H1 (cell line): Measurements from ENCODE around the gene ITPR1. TPM values are rescaled to one million over a fixed set of nuclear protein-coding genes. Genes with fewer than 3 reads are reported as not detected.

ENCODE experiments used
- CTCF ChIA-PET: fragments of 300-600 bp; sonication (Branson Sonifier 250); formaldehyde crosslinking; loops from one replicate; lab custom pipeline; 2021; ENCODE audit not compliant: partially characterized antibody; lab: Charles Lee
- POLR2A ChIA-PET: fragments of 300-600 bp; sonication (Branson Sonifier 250); formaldehyde crosslinking; loops from one replicate; lab custom pipeline; 2021; ENCODE audit warnings: inconsistent platforms; ENCODE audit not compliant: partially characterized antibody; lab: Charles Lee
- DNase-seq, 2 experiments: peaks; one replicate each; pipeline versions ENCODE4 v3.0.0 to v3.0.0-alpha.2; 2010 to 2022; ENCODE audit warnings: low spot score in 2 of 2, low read depth in 1 of 2, mixed read lengths in 1 of 2
- FAIRE-seq: peaks from 2 replicates; lab custom pipeline; 2011; peaks lifted over from hg19 to GRCh38; lab: Jason Lieb, UNC
- H2AFZ ChIP-seq: 2 replicates; pipeline ENCODE4 v1.8.1; 2012; ENCODE audit warnings: low read length, inconsistent platforms
- H2AK5ac ChIP-seq: 2 replicates; pipeline ENCODE4 v1.6.1; 2013; ENCODE audit warnings: low read depth, low read length
- H2BK120ac ChIP-seq: replicated peaks from 2 replicates; pipeline ENCODE3; 2013; ENCODE audit warnings: low read depth, low read length, inconsistent platforms
- H2BK12ac ChIP-seq: 2 replicates; pipeline ENCODE4 v1.6.1; 2013; ENCODE audit warnings: low read depth, low read length
- H2BK15ac ChIP-seq: 2 replicates; pipeline ENCODE4 v1.6.1; 2013; ENCODE audit warnings: low read length
- H2BK20ac ChIP-seq: 2 replicates; pipeline ENCODE4 v1.6.1; 2013; ENCODE audit warnings: low read length
- H2BK5ac ChIP-seq: 2 replicates; pipeline ENCODE4 v1.6.1; 2013; ENCODE audit warnings: low read depth, low read length
- H3K14ac ChIP-seq: 2 replicates; pipeline ENCODE4 v1.6.1; 2013; ENCODE audit warnings: inconsistent platforms; ENCODE audit not compliant: insufficient read length
- H3K18ac ChIP-seq: 2 replicates; pipeline ENCODE4 v1.6.1; 2013; ENCODE audit warnings: low read length; ENCODE audit errors: extremely low read depth
- H3K23ac ChIP-seq: 2 replicates; pipeline ENCODE4 v1.6.1; 2013; ENCODE audit warnings: inconsistent platforms; ENCODE audit not compliant: insufficient read length
- H3K23me2 ChIP-seq: 2 replicates; pipeline ENCODE4 v1.6.1; 2013; ENCODE audit warnings: low read depth, low read length
- H3K27ac ChIP-seq: 2 replicates; pipeline ENCODE4 v1.6.1; 2011; ENCODE audit warnings: low read depth, low read length, inconsistent platforms
- H3K27me3 ChIP-seq, 4 experiments: replicated peaks in 1 of 4; 1 replicate in 1 of 4; 2 replicates in 3 of 4; pipeline versions ENCODE4 v1.6.1 to v1.8.1; 2011 to 2013; ENCODE audit warnings: low read length in 3 of 4, mild to moderate bottlenecking in 3 of 4, inconsistent platforms in 2 of 4, mixed read lengths in 2 of 4, moderate library complexity in 1 of 4; ENCODE audit not compliant: control insufficient read depth in 3 of 4, insufficient read depth in 3 of 4; ENCODE audit errors: extremely low read depth in 1 of 4
- H3K36me3 ChIP-seq, 4 experiments: 2 replicates each; pipeline versions ENCODE4 v1.6.1 to v1.8.1; 2011 to 2013; ENCODE audit warnings: mild to moderate bottlenecking in 4 of 4, low read length in 3 of 4, moderate library complexity in 2 of 4, control low read depth in 1 of 4, inconsistent platforms in 1 of 4; ENCODE audit not compliant: insufficient read depth in 4 of 4, control insufficient read depth in 2 of 4
- H3K4ac ChIP-seq: replicated peaks from 2 replicates; pipeline ENCODE3; 2013; ENCODE audit warnings: low read length, low read depth, mixed read lengths, inconsistent platforms; ENCODE audit not compliant: insufficient read length
- H3K4me1 ChIP-seq, 4 experiments: replicated peaks in 1 of 4; 1 replicate in 1 of 4; 2 replicates in 3 of 4; pipeline versions ENCODE4 v1.6.1 to v1.8.1; 2011 to 2013; ENCODE audit warnings: low read length in 3 of 4, inconsistent platforms in 2 of 4, mixed read lengths in 1 of 4; ENCODE audit not compliant: insufficient read depth in 4 of 4, control insufficient read depth in 3 of 4
- H3K4me2 ChIP-seq, 2 experiments: 2 replicates each; pipeline versions ENCODE4 v1.6.1 to v1.8.1; 2011 to 2013; ENCODE audit warnings: low read depth in 2 of 2, low read length in 2 of 2, control low read depth in 1 of 2, inconsistent platforms in 1 of 2, mild to moderate bottlenecking in 1 of 2; ENCODE audit not compliant: insufficient read depth in 1 of 2
- H3K4me3 ChIP-seq, 4 experiments: fragments of 200-600, 300-600 bp in 1 of 4; sonication (generic), shearing (Covaris generic), sonication (Bioruptor Twin) in 1 of 4; 2 replicates each; pipeline versions ENCODE4 v1.5.1 to v1.8.1; 2011 to 2016; ENCODE audit warnings: low read length in 4 of 4, low read depth in 3 of 4, control low read depth in 2 of 4, inconsistent platforms in 2 of 4, mild to moderate bottlenecking in 2 of 4, mixed read lengths in 1 of 4, moderate library complexity in 1 of 4; ENCODE audit not compliant: insufficient read depth in 2 of 4; ENCODE audit errors: extremely low read depth in 1 of 4
- H3K56ac ChIP-seq: replicated peaks from 2 replicates; pipeline ENCODE3; 2013; ENCODE audit warnings: low read depth, mild to moderate bottlenecking, mixed read lengths, low read length, inconsistent platforms; ENCODE audit not compliant: insufficient read length
- H3K79me1 ChIP-seq: 2 replicates; pipeline ENCODE4 v1.6.1; 2013; ENCODE audit warnings: low read depth, low read length, control low read depth
- H3K79me2 ChIP-seq, 2 experiments: 2 replicates each; pipeline versions ENCODE4 v1.6.1 to v1.8.1; 2012 to 2013; ENCODE audit warnings: low read length in 2 of 2, mild to moderate bottlenecking in 2 of 2, inconsistent platforms in 1 of 2; ENCODE audit not compliant: insufficient read depth in 2 of 2, control insufficient read depth in 1 of 2
- H3K9ac ChIP-seq, 4 experiments: replicated peaks in 1 of 4; 1 replicate in 1 of 4; 2 replicates in 3 of 4; pipeline versions ENCODE4 v1.6.1 to v1.8.1; 2011 to 2013; ENCODE audit warnings: low read depth in 3 of 4, low read length in 3 of 4, control low read depth in 2 of 4, mild to moderate bottlenecking in 2 of 4, moderate library complexity in 2 of 4, inconsistent platforms in 1 of 4; ENCODE audit errors: extremely low read depth in 1 of 4
- H3K9me3 ChIP-seq, 2 experiments: 2 replicates each; pipeline versions ENCODE4 v1.6.1 to v1.8.1; 2012 to 2013; ENCODE audit warnings: mild to moderate bottlenecking in 2 of 2, moderate library complexity in 2 of 2, control low read depth in 1 of 2, inconsistent platforms in 1 of 2, low read depth in 1 of 2, low read length in 1 of 2, mixed read lengths in 1 of 2; ENCODE audit not compliant: insufficient read depth in 2 of 2
- H4K20me1 ChIP-seq, 2 experiments: replicated peaks in 1 of 2; 2 replicates each; pipeline versions ENCODE3 to v1.8.1; 2011 to 2013; ENCODE audit warnings: inconsistent platforms in 2 of 2, low read length in 2 of 2, mild to moderate bottlenecking in 1 of 2; ENCODE audit not compliant: insufficient read depth in 2 of 2, control insufficient read depth in 1 of 2
- H4K5ac ChIP-seq: 2 replicates; pipeline ENCODE4 v1.6.1; 2013; ENCODE audit warnings: low read length, low read depth, mixed read lengths, inconsistent platforms; ENCODE audit not compliant: insufficient read length
- H4K8ac ChIP-seq: 2 replicates; pipeline ENCODE4 v1.8.0; 2013; ENCODE audit warnings: mild to moderate bottlenecking, moderate library complexity, low read length, inconsistent platforms; ENCODE audit not compliant: insufficient read depth; ENCODE audit errors: extremely low read depth
- H4K91ac ChIP-seq: replicated peaks from 2 replicates; pipeline ENCODE3; 2013; ENCODE audit warnings: low read length, mixed read lengths, inconsistent platforms; ENCODE audit not compliant: insufficient read length
- BRCA1 ChIP-seq: IDR thresholded peaks from 2 replicates; pipeline ENCODE4 v1.6.1; 2012; ENCODE audit warnings: low read depth, low read length, improper control_type of control experiment
- CBX8 ChIP-seq: fragments of 300-800, 300-1000 bp; sonication (generic); IDR thresholded peaks from 2 replicates; pipeline ENCODE4 v1.7.1; 2016; ENCODE audit warnings: low read depth, low read length, borderline replicate concordance
- EGR1 ChIP-seq: IDR thresholded peaks from 2 replicates; pipeline ENCODE4 v1.6.1; 2011; ENCODE audit warnings: low read depth, low read length, borderline replicate concordance
- KDM1A ChIP-seq: fragments of 200-600, 300-600 bp; sonication (generic); IDR thresholded peaks from 2 replicates; pipeline ENCODE4 v1.7.1; 2016; ENCODE audit warnings: mild to moderate bottlenecking, low read length, borderline replicate concordance
- KDM5A ChIP-seq: fragments of 200-600 bp; IDR thresholded peaks from 2 replicates; pipeline ENCODE4 v1.7.1; 2012; ENCODE audit warnings: mild to moderate bottlenecking, low read length, inconsistent platforms, mixed read lengths
- POU5F1 ChIP-seq: IDR thresholded peaks from 2 replicates; pipeline ENCODE4 v1.6.1; 2011; ENCODE audit warnings: low read depth, mild to moderate bottlenecking, low read length, moderate library complexity
- RAD21 ChIP-seq, 2 experiments: IDR thresholded peaks in 1 of 2; conservative IDR thresholded peaks in 1 of 2; 2 replicates each; pipeline ENCODE4 v1.6.1; 2011; ENCODE audit warnings: low read depth in 2 of 2, low read length in 2 of 2, improper control_type of control experiment in 1 of 2, inconsistent platforms in 1 of 2, mild to moderate bottlenecking in 1 of 2, moderate library complexity in 1 of 2
- SIX5 ChIP-seq: IDR thresholded peaks from 2 replicates; pipeline ENCODE4 v1.6.1; 2011; ENCODE audit warnings: mild to moderate bottlenecking, low read depth, low read length
- TEAD4 ChIP-seq: IDR thresholded peaks from 2 replicates; pipeline ENCODE4 v1.6.1; 2012; ENCODE audit warnings: low read depth, low read length, inconsistent platforms, mixed read lengths
- whole genome bisulfite sequencing, 2 experiments: shearing (Covaris generic) in 1 of 2; methylation state at CpG; one replicate each; pipeline versions ENCODE4 v1.1.6 to v1.1.7; 2013 to 2015; ENCODE audit warnings: low lambda C conversion rate in 2 of 2, mixed read lengths in 2 of 2, inconsistent platforms in 1 of 2, low coverage in 1 of 2, missing lambda C conversion rate in 1 of 2; ENCODE audit not compliant: insufficient replicate concordance in 2 of 2, insufficient coverage in 1 of 2, insufficient read length in 1 of 2; ENCODE audit errors: extremely low coverage in 1 of 2, missing lambda C conversion rate in 1 of 2; 5-methylcytosine and 5-hydroxymethylcytosine counted together
- polyA plus RNA-seq, 7 experiments: library from polyadenylated mRNA; depleted of rRNA in 3 of 7; stranded (reverse) in 5 of 7; unstranded in 2 of 7; fragments of >200 nt in 5 of 7; fragments of 200-250 nt in 2 of 7; gene quantifications; 1 replicate in 5 of 7; 2 replicates in 1 of 7; 4 replicates in 1 of 7; pipeline versions ENCODE4 v1.2.1 to v1.2.3, GENCODE V29; 2011 to 2013; ENCODE audit warnings: missing spikeins in 2 of 7, mixed read lengths in 2 of 7
- total RNA-seq: library from RNA; stranded (reverse); fragmentation: NEBNext Ultra II Directional; extraction: Animal tissue kit (Norgen Biotek cat#: 25700); gene quantifications from 2 replicates; pipeline ENCODE4 v1.2.1, GENCODE V29; 2021
- TF ChIP-seq, protein P1 (sequence below): IDR thresholded peaks from 2 replicates; pipeline ENCODE4 v1.6.1; 2012; ENCODE audit warnings: inconsistent platforms
- TF ChIP-seq, protein P2 (sequence below): IDR thresholded peaks from 2 replicates; pipeline ENCODE4 v1.6.1; 2012; ENCODE audit warnings: inconsistent platforms
- TF ChIP-seq, protein P3 (sequence below): IDR thresholded peaks from 2 replicates; pipeline ENCODE4 v1.6.1; 2012; ENCODE audit warnings: low read length, inconsistent platforms

The ITPR1 gene
- total and polyA plus RNA-seq, 2 of the 8 experiments (the other 6 are each of a cell fraction or from before 2014, with no cell fraction given) = 2.5 to 16.3 TPM

DNA sequence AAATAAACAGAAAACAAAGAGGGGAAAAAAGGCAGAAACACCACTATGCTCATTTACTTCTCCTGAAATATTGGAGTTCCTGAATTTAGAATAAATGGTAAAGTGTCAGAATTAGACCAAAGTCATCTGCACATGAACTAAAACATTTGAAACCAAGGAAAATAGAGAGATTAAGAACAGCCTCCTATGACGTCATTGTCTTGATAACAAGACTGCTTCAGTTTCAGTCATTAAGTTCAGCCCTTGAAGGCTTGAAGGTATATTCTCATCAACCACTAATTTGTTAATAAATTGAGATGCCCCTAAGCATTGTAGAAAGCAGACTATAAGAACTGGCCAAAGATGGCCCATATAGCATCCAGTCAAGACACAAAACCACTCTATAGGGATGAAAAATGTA lies 28.6 kb upstream of the ITPR1 start:
- Histone ChIP-seq H2AFZ (no peak overlapping the region), H2BK5ac (no peak overlapping the region), H3K4ac (no peak overlapping the region), H3K4me3 (no peak overlapping the region), H2BK20ac (no peak overlapping the region), H3K14ac (no peak overlapping the region), H2BK15ac (no peak overlapping the region), H3K79me2 (peaks cover 0 to 3% of the 10 kb centered on the region in 2 experiments; a peak in 1 of 4 replicates), H3K79me1 (no peaks in the 10 kb centered on the region), H3K23ac (no peak overlapping the region), H3K23me2 (no peaks in the 10 kb centered on the region; the same call in 1 of the 2 replicates), H3K27ac (no peak overlapping the region), H3K4me1 (no peaks in the 10 kb centered on the region; a peak in 1 of 7 replicates), H4K20me1 (no peaks in the 10 kb centered on the region), H4K8ac (no peak overlapping the region), H4K91ac (no peak overlapping the region), H3K9ac (no peak overlapping the region), H2BK12ac (no peak overlapping the region), H2AK5ac (no peak overlapping the region), H3K27me3 (no peaks in the 10 kb centered on the region), H3K9me3 (no peaks in the 10 kb centered on the region), H3K36me3 (no peaks in the 10 kb centered on the region), H3K18ac (no peak overlapping the region), H3K56ac (no peak overlapping the region), H4K5ac (no peak overlapping the region), H3K4me2 (no peak overlapping the region), H2BK120ac (no peak overlapping the region)
- POLR2A ChIA-PET = no interaction called here
- DNase-seq (no peak), FAIRE-seq (no peak)
- WGBS, 2 experiments = 90% methylated on average over 1 of the region's 1 CpG; no CpG with 5 or more reads in 1 of the 2 experiments
- CTCF ChIA-PET = no interaction called here
- TF ChIP-seq EGR1 (no peak), POU5F1 (no peak), KDM1A (no peak), RAD21 (IDR thresholded peaks at IDR 0.05 in 1 of 2, conservative IDR thresholded peaks at IDR 0.05 in 1 of 2; ENCODE audit: low read depth in 2 of 2, low read length in 2 of 2) (no peak), SIX5 (no peak), KDM5A (no peak), TEAD4 (no peak), BRCA1 (no peak), CBX8 (no peak)
- TF ChIP-seq, protein P1, sequence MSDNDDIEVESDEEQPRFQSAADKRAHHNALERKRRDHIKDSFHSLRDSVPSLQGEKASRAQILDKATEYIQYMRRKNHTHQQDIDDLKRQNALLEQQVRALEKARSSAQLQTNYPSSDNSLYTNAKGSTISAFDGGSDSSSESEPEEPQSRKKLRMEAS = no peak
- TF ChIP-seq, protein P2, sequence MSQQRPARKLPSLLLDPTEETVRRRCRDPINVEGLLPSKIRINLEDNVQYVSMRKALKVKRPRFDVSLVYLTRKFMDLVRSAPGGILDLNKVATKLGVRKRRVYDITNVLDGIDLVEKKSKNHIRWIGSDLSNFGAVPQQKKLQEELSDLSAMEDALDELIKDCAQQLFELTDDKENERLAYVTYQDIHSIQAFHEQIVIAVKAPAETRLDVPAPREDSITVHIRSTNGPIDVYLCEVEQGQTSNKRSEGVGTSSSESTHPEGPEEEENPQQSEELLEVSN = no peak
- TF ChIP-seq, protein P3, sequence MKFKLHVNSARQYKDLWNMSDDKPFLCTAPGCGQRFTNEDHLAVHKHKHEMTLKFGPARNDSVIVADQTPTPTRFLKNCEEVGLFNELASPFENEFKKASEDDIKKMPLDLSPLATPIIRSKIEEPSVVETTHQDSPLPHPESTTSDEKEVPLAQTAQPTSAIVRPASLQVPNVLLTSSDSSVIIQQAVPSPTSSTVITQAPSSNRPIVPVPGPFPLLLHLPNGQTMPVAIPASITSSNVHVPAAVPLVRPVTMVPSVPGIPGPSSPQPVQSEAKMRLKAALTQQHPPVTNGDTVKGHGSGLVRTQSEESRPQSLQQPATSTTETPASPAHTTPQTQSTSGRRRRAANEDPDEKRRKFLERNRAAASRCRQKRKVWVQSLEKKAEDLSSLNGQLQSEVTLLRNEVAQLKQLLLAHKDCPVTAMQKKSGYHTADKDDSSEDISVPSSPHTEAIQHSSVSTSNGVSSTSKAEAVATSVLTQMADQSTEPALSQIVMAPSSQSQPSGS = no peak
